ENCODE measurements around the gene CAMTA2. TPM values are rescaled to one million over a fixed set of nuclear protein-coding genes. Genes with fewer than 3 reads are reported as not detected.

Gene CAMTA2
- total RNA-seq, 6 experiments from 2014 or later: 15.3 to 21.1 (median 17.7) TPM

DNA sequence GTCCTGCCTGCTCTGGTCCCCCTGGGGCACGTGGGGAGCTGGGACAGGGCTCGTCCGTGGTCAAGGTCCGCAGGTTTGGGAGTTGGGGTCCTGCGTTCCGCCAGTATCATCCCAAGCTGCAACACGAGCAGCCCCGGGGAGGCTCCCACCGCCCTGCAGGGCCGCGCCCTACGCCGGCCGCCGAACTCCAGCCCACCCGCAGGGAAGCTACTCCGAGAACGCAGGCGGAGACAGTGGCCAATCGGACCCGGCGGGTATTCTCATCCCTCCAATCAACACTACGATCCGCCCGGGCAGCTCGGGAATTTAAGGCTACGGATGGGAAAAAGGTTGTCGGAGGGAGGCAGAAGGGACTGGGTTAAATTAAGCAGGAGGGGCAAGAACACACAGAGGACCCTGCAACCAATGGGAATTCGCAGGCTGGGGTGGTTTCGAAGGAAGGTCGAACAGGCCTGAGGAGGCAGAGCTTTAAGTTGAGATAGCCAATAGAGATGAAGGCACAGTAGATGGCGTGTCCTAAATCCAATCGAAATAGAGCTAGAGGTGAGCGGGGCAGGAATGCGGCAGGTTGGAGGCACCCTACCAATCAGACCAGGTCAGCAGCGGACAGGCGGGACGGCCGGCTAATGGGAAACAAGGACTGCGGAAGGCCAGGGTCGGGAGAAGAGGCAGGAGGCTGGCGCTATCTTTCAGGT lies 20.5 kb downstream of the CAMTA2 start:
- intact Hi-C loops (cut with DNase I): no loop called here
- Histone ChIP-seq H3K36me3 (peaks cover 0 to 3% (median 0%) of the 10 kb centered on the region in 4 donors), H3K4me1 (peaks cover 0 to 24% (median 12%) of the 10 kb centered on the region in 4 donors), H3K4me3 (peak overlapping the region; percentile 65 to 85 (median 78)), H3K27me3 (no peaks in the 10 kb centered on the region), H3K9me3 (no peaks in the 10 kb centered on the region), H3K27ac (peak overlapping the region; percentile 85 to 96 (median 87))
- peak; percentile 98 to 99 (median 99) for DNase-seq
- peak; percentile 22 for TF ChIP-seq POLR2A (IDR thresholded peaks at IDR 0.05)
- TF ChIP-seq, protein P1, sequence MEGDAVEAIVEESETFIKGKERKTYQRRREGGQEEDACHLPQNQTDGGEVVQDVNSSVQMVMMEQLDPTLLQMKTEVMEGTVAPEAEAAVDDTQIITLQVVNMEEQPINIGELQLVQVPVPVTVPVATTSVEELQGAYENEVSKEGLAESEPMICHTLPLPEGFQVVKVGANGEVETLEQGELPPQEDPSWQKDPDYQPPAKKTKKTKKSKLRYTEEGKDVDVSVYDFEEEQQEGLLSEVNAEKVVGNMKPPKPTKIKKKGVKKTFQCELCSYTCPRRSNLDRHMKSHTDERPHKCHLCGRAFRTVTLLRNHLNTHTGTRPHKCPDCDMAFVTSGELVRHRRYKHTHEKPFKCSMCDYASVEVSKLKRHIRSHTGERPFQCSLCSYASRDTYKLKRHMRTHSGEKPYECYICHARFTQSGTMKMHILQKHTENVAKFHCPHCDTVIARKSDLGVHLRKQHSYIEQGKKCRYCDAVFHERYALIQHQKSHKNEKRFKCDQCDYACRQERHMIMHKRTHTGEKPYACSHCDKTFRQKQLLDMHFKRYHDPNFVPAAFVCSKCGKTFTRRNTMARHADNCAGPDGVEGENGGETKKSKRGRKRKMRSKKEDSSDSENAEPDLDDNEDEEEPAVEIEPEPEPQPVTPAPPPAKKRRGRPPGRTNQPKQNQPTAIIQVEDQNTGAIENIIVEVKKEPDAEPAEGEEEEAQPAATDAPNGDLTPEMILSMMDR (IDR thresholded peaks at IDR 0.05): no peak
- under 1% methylated on average over 25 of the region's 42 CpGs for WGBS (ENCODE audit: insufficient coverage, low coverage, low lambda C conversion rate, missing lambda C conversion rate)
- peak; percentile 75 to 91 (median 84) for ATAC-seq

DNA sequence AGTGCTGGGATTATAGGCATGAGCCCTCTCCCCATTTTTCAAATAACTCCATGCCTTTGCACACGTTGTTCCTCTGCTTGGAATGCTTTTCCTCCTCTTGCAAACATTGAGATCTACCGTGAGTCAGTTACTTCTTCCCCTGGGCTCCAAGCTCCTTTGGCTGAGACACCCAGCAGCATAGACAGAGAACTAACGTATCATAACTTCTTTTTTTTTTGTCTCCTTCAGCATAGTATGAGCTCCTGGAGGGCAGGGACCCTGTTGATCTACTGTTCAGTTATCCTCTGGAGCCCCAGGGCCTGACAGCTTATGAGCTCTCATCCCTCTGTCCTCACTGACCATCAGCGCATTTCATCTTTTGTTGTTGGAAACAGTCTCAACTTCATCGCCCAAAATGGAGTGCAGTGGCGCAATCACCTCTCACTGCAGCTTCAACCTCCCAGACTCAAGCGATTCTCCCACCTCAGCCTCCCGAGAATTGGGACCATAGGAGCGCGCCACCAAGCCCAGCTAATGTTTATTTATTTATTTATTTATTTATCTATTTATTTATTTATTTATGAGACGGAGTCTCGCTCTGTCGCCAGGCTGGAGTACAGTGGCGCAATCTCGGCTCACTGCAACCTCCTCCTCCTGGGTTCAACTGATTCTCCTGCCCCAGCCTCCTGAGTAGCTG lies 22.0 kb downstream of the CAMTA2 start:
- no peaks in the 10 kb centered on the region for H3K9me3 ChIP-seq
- intact Hi-C loops (cut with DNase I): no loop called here
- no peak for DNase-seq
- no peak overlapping the region for H3K4me3 ChIP-seq
- 88% methylated on average over 14 of the region's 15 CpGs for WGBS (ENCODE audit: insufficient coverage, low coverage, low lambda C conversion rate, missing lambda C conversion rate)
- no peak for ATAC-seq
- peaks cover 0 to 24% (median 12%) of the 10 kb centered on the region in 4 donors for H3K4me1 ChIP-seq
- TF ChIP-seq, protein P1 (IDR thresholded peaks at IDR 0.05): no peak
- TF ChIP-seq POLR2A (IDR thresholded peaks at IDR 0.05): no peak
- no peaks in the 10 kb centered on the region for H3K27me3 ChIP-seq
- H3K27ac ChIP-seq: no peak overlapping the region
- no peaks in the 10 kb centered on the region for H3K36me3 ChIP-seq

DNA sequence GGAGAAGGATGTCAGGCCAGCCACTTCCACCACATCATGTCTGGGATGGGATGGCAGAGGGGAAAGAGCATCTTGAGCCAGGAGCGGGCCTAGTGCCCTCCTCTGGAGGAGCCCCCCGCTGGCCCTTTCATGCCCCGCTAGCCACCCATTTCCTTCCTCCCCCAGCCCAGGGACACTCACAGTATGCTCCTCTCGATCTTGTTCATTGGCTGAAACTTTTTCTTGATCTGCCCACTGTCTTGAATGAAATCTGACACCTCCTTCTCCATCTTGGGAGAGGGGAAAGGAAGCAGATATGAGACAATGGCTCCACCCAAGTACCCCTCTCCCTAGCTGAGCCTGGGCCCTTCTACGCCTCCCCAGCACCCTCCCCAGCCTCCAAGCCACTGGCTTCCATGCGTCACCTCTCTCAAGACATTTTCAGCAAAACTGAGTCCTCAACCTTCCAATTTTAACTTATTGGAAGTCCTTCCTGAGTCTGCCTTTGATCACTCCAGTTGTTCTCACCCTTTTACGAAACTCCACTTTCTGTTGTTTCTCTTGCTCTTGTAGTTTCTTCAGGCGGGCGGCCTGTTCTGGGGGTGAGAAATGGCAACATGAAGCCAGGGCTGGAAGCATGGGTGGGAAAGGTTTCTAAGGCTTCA lies 27.1 kb downstream of the CAMTA2 start:
- no peaks in the 10 kb centered on the region for H3K9me3 ChIP-seq
- TF ChIP-seq, protein P1 (IDR thresholded peaks at IDR 0.05): no peak
- no peak for TF ChIP-seq POLR2A (IDR thresholded peaks at IDR 0.05)

DNA sequence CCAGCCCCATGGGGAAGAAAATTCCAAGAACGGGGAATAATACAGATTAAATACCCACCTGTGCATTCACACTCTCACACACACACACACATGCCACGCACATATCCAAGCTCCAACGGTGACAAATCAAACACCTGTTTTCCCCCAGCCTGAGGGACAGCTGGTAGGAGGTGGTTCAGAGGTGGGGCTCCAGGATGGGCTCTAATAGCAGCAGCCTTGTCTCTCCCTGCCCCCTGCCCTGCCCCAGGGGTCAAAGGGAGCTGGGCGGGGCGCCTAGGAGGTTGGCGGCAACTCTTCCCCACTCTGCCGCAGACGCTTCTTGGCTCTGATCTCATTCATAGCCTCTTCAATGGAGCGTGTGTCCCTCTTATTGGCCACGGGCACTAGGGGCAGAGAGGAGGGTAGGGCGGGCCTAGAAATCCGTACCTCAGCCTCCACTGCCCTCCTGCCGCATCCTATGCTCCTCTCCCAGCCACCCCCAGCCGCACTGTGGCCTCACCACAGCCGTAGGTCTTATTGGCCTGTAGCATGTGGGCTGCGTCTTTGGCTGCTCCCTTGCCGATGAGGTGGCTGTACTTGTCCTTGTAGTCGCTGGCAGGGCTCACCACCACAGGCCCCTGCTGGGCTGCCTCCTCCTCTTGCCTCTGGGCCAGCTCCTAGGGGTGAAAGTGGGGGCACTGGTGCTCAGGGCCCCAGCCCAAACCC lies 28.1 kb downstream of the CAMTA2 start:
- intact Hi-C loops (cut with DNase I): no loop called here
- Histone ChIP-seq H3K36me3 (peaks cover 0 to 6% (median 0%) of the 10 kb centered on the region in 4 donors), H3K4me3 (no peak overlapping the region), H3K27me3 (no peaks in the 10 kb centered on the region), H3K4me1 (peaks cover 0 to 20% (median 8%) of the 10 kb centered on the region in 4 donors), H3K9me3 (no peaks in the 10 kb centered on the region), H3K27ac (no peak overlapping the region)
- WGBS (ENCODE audit: insufficient coverage, low coverage, low lambda C conversion rate, missing lambda C conversion rate): 50% methylated on average over 10 of the region's 18 CpGs
- no peak for DNase-seq
- TF ChIP-seq, protein P1 (IDR thresholded peaks at IDR 0.05): no peak
- TF ChIP-seq POLR2A (IDR thresholded peaks at IDR 0.05): no peak
- peak in 1 of 4 donors; percentile 35 for ATAC-seq

More for the DNA sequence above, 27.1 kb downstream of the CAMTA2 start:
- no peak for ATAC-seq
- Histone ChIP-seq H3K4me3 (no peak overlapping the region), H3K27me3 (no peaks in the 10 kb centered on the region), H3K4me1 (peaks cover 0 to 20% (median 8%) of the 10 kb centered on the region in 4 donors), H3K27ac (no peak overlapping the region), H3K36me3 (peaks cover 0 to 6% (median 0%) of the 10 kb centered on the region in 4 donors)
- WGBS (ENCODE audit: insufficient coverage, low coverage, low lambda C conversion rate, missing lambda C conversion rate): 97% methylated on average over 8 of the region's 9 CpGs
- DNase-seq: no peak
- intact Hi-C loops (cut with DNase I): no loop called here

Data from right lobe of liver (tissue), 6 donors.